Esophagus muscularis mucosa (tissue), 4 donors: ENCODE results near the gene DCP1B. TPM values are rescaled to one million over a fixed set of nuclear protein-coding genes. Genes with fewer than 3 reads are reported as not detected.

ENCODE experiments used
- DNase-seq: peaks from one replicate; pipeline ENCODE4 v3.0.0-alpha.2; 2017; ENCODE audit errors: extremely low spot score
- H3K27ac ChIP-seq, 4 donors: fragments of 200-600 bp; sonication (generic); replicated peaks in 1 of 4; 1 replicate in 3 of 4; 2 replicates in 1 of 4; pipeline ENCODE4 v1.5.1; 2016 to 2019; ENCODE audit warnings: mild to moderate bottlenecking in 1 of 4
- H3K27me3 ChIP-seq, 4 donors: fragments of 200-600 bp; sonication (generic); one replicate each; pipeline versions ENCODE4 v1.5.1 to v1.6.0; 2016 to 2019
- H3K36me3 ChIP-seq, 4 donors: fragments of 200-600 bp; sonication (generic); one replicate each; pipeline ENCODE4 v1.5.1; 2016 to 2019
- H3K4me1 ChIP-seq, 4 donors: fragments of 200-600 bp; sonication (generic); one replicate each; pipeline ENCODE4 v1.5.1; 2016 to 2019
- H3K4me3 ChIP-seq, 4 donors: fragments of 200-600 bp; sonication (generic); 1 replicate in 2 of 4; 2 replicates in 2 of 4; pipeline ENCODE4 v1.5.1; 2016 to 2019; ENCODE audit warnings: mild to moderate bottlenecking in 4 of 4, moderate library complexity in 1 of 4
- H3K9me3 ChIP-seq, 4 donors: fragments of 200-600 bp; sonication (generic); 1 replicate in 3 of 4; 2 replicates in 1 of 4; pipeline ENCODE4 v1.5.1; 2016 to 2019
- EP300 ChIP-seq: sonication (generic); formaldehyde crosslinking; IDR thresholded peaks from one replicate; pipeline ENCODE4 v1.6.1; 2017; ENCODE audit warnings: antibody characterized with exemption
- POLR2A ChIP-seq: fragments of 450-650 bp; IDR thresholded peaks from one replicate; pipeline ENCODE4 v1.6.1; 2017; ENCODE audit warnings: antibody characterized with exemption, moderate library complexity, mild to moderate bottlenecking, low read depth
- POLR2AphosphoS5 ChIP-seq, 2 donors: sonication (generic); formaldehyde crosslinking; IDR thresholded peaks; one replicate each; pipeline ENCODE4 v1.6.1; 2017; ENCODE audit warnings: antibody characterized with exemption in 2 of 2
- WGBS: methylation state at CpG from one replicate; pipeline ENCODE4 v1.1.5; 2018; 5-methylcytosine and 5-hydroxymethylcytosine counted together
- intact Hi-C: fragments of 100-400 bp; cut with DNase I; formaldehyde crosslinking; loops from one replicate; pipeline ENCODE4 v1.15.1; 2023
- total RNA-seq, 4 donors: library from RNA; depleted of rRNA; stranded (reverse); fragments of >200 nt; gene quantifications; one replicate each; pipeline versions ENCODE4 v1.1.0 to v1.2.1, GENCODE V29; 2016
- TF ChIP-seq, protein P1 (sequence below), 3 experiments: fragments of 200-600 bp in 2 of 3; fragments of 450-650 bp in 1 of 3; sonication (generic) in 2 of 3; IDR thresholded peaks; one replicate each; pipeline ENCODE4 v1.5.1; 2017 to 2019; ENCODE audit warnings: antibody characterized with exemption in 3 of 3, mild to moderate bottlenecking in 2 of 3, moderate library complexity in 1 of 3

DCP1B gene
- total RNA-seq, 4 donors from 2014 or later = 22.0 to 26.5 (median 24.4) TPM

DNA sequence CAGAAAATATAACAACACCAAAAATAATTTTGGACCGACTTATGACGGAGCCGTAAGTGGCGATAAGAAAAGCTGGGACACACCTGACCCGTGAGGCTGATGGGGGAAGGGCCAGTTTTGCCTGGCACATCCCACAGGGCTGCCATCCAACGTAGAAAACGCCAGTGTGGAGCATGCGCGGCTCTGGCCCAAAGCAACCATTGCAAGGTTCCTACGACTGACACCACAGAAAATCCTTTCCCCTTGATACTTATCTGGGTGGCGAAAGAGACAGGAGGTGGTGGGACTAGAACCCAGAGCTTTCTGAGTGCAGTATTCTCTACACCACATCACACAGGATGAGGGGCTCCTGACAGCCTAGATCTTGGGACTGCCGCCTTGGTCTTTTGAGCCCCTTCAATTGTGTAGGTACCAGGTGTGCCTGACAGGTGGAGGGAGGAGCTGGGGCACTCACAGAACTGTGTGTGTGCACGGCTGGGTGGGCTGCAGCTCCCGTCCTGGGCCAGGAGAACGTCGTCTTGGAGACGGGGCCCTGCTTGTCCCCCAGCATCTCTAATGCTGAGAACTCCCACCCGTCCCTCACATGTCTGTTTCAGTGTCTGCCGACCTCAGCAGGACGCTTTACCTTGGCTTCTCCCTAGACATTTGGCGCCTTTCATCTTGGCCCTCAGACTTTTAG is 68.4 kb downstream of the DCP1B start:
- 78% methylated on average over 21 of the region's 21 CpGs for WGBS

DNA sequence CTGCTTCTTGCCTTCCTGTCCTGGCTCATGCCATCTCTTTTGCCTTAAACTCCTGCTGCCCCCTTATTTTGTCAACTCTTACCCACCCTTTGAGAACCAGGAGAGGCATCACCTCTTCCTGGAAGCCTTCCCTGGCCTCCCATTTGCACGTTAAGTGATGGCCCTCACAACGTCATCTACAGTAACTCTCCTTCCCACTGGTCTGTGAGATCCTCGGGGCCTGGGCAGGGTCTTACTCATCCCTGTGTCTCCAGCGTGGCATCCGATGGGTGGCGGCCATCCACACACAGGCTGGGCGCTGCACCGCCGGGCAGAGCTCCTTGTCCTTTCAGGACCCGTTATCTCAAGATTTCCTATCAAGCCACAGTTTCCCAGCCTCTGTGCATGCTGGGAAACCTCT is 69.0 kb downstream of the DCP1B start:
- H3K4me1 ChIP-seq = peaks cover 35 to 98% (median 76%) of the 10 kb centered on the region in 4 donors
- intact Hi-C loops = loop anchor here (5.0 kb wide), 1 partner anchor 283 kb away; no protein-coding TSS in a partner anchor

More for the DNA sequence above, 68.4 kb downstream of the DCP1B start:
- no peak for DNase-seq
- Histone ChIP-seq H3K9me3 (no peaks in the 10 kb centered on the region), H3K4me3 (no peak overlapping the region), H3K4me1 (peaks cover 35 to 96% (median 77%) of the 10 kb centered on the region in 4 donors), H3K36me3 (peaks cover 7 to 21% (median 15%) of the 10 kb centered on the region in 4 donors), H3K27me3 (no peaks in the 10 kb centered on the region), H3K27ac (peak overlapping the region; percentile 64 to 79 (median 68))
- intact Hi-C loops = loop anchor here (5.0 kb wide), 1 partner anchor 284 kb away; no protein-coding TSS in a partner anchor
- TF ChIP-seq POLR2A (no peak), EP300 (no peak), POLR2AphosphoS5 (IDR thresholded peaks at IDR 0.05) (no peak)
- TF ChIP-seq, protein P1, sequence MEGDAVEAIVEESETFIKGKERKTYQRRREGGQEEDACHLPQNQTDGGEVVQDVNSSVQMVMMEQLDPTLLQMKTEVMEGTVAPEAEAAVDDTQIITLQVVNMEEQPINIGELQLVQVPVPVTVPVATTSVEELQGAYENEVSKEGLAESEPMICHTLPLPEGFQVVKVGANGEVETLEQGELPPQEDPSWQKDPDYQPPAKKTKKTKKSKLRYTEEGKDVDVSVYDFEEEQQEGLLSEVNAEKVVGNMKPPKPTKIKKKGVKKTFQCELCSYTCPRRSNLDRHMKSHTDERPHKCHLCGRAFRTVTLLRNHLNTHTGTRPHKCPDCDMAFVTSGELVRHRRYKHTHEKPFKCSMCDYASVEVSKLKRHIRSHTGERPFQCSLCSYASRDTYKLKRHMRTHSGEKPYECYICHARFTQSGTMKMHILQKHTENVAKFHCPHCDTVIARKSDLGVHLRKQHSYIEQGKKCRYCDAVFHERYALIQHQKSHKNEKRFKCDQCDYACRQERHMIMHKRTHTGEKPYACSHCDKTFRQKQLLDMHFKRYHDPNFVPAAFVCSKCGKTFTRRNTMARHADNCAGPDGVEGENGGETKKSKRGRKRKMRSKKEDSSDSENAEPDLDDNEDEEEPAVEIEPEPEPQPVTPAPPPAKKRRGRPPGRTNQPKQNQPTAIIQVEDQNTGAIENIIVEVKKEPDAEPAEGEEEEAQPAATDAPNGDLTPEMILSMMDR (IDR thresholded peaks at IDR 0.05) = no peak

DNA sequence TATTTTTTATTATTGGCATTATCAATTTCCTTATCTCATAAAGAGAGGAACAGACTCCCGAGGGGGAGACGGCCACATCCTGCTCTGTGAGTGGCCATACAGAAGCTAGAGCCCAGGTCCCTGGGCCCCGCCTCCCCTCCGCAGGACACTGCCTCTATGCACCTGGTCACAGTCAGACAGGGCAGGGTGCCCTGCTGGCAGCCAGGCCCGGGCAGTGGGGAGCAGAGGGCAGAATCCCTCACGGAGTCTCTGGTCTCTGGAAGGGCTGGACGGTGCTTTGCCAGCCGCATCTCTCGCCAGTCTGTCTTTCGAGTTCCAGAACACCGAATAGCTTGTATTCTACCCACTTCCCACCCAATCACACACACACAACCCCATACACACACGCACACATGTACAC is 69.4 kb downstream of the DCP1B start:
- Histone ChIP-seq H3K27me3 (no peaks in the 10 kb centered on the region), H3K4me1 (peaks cover 34 to 95% (median 73%) of the 10 kb centered on the region in 4 donors), H3K9me3 (no peaks in the 10 kb centered on the region), H3K36me3 (peaks cover 0 to 16% (median 11%) of the 10 kb centered on the region in 4 donors), H3K4me3 (no peak overlapping the region), H3K27ac (no peak overlapping the region)
- DNase-seq = no peak
- intact Hi-C loops = loop anchor here (5.0 kb wide), 1 partner anchor 283 kb away; no protein-coding TSS in a partner anchor
- 87% methylated on average over 10 of the region's 12 CpGs for WGBS
- TF ChIP-seq POLR2AphosphoS5 (IDR thresholded peaks at IDR 0.05) (no peak), POLR2A (no peak), EP300 (no peak)
- TF ChIP-seq, protein P1 (IDR thresholded peaks at IDR 0.05) = no peak

More for the DNA sequence above, 69.0 kb downstream of the DCP1B start:
- Histone ChIP-seq H3K27me3 (no peaks in the 10 kb centered on the region), H3K36me3 (peaks cover under 1 to 16% (median 11%) of the 10 kb centered on the region in 4 donors), H3K4me3 (no peak overlapping the region), H3K27ac (peak overlapping the region in 2 of 4 donors; percentile 68 to 69), H3K9me3 (no peaks in the 10 kb centered on the region)
- DNase-seq = no peak
- TF ChIP-seq POLR2AphosphoS5 (IDR thresholded peaks at IDR 0.05) (no peak), POLR2A (no peak), EP300 (no peak)
- TF ChIP-seq, protein P1 (IDR thresholded peaks at IDR 0.05) = no peak
- WGBS = 92% methylated on average over 10 of the region's 10 CpGs

DNA sequence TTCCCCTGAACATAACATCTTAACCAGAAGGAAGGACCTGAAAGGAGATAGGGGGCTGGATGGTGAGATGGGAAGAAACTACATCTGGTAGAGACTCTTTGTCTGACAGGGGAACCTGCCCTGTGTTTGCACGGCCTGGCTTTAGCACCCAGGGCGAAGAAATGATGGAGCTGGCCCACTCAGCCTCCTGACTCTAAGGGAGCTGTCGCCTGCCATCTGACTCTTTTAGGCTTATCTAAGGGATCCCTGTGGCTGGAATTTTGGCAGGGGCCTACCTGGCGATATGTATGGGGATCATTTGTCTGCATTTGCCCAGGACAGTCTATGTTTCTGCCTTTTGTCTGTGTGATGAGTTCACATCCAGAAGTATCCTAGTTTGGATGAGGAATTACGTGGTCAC is 70.2 kb downstream of the DCP1B start:
- H3K36me3 ChIP-seq = peaks cover 0 to 16% (median 11%) of the 10 kb centered on the region in 4 donors
- peaks cover 31 to 88% (median 67%) of the 10 kb centered on the region in 4 donors for H3K4me1 ChIP-seq
- DNase-seq = no peak
- TF ChIP-seq POLR2A = no peak
- TF ChIP-seq, protein P1 (IDR thresholded peaks at IDR 0.05) = no peak
- no peak for TF ChIP-seq EP300
- TF ChIP-seq POLR2AphosphoS5 (IDR thresholded peaks at IDR 0.05) = no peak
- peak overlapping the region; percentile 63 to 77 (median 64) for H3K27ac ChIP-seq
- intact Hi-C loops = no loop called here
- H3K27me3 ChIP-seq = no peaks in the 10 kb centered on the region
- H3K4me3 ChIP-seq = no peak overlapping the region
- no peaks in the 10 kb centered on the region for H3K9me3 ChIP-seq
- 94% methylated on average over 5 of the region's 5 CpGs for WGBS
